ENCODE data around the gene MAP4K4.

The MAP4K4 gene

DNA sequence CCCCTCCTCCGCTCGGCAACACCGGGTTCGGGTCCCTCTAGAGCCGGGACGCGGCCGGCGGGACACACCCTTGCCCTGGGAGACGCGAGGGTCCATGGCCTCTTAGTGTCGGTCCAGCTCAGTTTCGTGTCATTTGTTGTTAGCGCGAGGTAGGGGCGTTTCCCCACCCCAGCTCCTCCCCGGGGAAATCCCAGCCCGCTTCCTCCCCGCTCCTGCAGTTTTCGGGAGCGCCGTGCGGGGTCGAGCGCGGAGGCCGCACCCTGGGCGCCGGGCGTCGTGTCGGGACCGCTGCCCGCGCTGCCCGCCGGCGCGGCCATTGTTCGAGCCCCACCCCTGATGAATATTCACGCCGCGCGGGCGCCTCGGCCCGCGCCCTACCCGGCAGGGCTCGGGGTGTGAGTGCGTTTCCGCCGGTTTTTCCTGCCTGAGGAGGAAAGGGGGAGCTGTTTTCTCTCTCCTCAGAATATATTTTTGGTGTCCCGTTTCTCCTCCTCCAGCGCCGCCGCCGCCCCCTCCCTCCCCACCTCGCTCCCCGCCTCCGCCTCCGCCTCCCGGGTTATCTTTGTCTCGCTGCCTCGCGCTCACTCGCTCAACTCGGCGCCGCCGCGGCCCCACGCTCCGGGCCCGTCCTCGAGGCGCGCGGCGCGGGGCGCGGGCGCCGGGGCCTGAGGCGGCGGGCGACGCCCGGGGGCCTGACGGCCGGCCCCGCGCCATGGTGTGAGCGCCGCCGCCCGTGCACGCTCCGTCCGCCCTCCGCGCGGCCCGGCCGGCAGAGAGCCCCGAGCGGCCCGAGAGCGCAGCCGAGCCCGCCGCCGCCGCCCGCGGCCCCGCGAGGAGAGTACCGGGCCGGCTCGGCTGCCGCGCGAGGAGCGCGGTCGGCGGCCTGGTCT lies at the start of gene MAP4K4:
Gene MAP4K4, plus strand, starts transcription at position 584 of the 890 bp plus-strand sequence. CDS start 374 bp downstream, outside the sequence.
- no peak for DNase-seq

DNA sequence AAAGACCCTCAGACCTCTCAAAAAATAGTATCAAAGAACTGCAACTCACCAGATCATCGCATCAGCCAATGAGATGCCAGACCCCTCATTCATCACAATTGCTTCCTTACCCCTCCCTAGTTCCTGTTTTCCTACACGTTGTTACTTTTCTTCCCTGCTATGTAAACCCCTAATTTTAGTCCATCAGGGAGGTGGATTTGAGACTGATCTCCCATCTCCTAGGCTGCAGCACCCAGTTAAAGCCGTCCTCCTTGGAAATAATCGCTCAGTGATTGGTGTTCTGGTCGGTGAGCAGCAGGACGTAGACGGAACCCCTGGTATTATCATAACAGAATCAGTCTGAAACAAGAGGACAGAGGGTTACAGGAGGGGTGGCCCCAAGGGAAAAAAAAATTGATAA lies 44.0 kb upstream of the MAP4K4 start:
- no peak for DNase-seq

DNA sequence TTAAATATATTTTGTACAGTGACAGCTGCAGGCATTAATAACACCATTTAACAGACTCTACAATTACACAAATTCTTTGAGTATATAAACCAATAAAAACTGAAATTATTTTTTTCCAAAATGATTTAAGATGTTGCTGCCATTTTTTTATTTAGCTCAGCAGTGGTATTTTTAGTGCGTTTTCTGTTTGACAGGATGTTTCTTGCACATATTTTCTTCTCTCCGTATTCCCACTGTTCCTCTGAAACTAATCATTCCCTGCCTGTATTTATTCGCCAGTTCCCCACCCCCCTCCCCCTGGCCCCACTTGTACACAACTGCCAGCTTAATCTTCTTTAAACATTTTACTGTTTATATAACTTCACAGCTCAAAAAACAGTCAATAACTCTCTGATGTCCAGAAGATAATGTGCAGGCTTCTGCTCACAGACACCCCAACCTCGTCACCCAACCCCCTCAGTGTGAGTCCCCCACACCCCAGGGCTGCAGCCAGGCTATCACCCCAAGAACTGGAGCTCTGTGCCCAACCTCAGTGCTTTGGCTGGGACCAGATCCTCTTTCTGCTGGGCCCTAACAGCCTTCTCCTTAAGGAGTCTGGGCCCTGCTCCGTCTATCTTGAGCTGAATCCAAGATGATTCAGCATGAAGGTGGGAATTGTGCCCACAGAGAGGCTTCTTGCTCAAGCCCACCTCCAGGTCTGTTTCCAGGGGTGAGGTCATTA lies 41.6 kb upstream of the MAP4K4 start:
- DNase-seq: no peak

- DNase-seq: no peak
Measured at GRCh38 chr2:101657787-101658186, 39.7 kb upstream of the MAP4K4 start.

GRCh38 chr2:101658387-101658786 lies 39.1 kb upstream of the MAP4K4 start:
- DNase-seq: no peak

DNA sequence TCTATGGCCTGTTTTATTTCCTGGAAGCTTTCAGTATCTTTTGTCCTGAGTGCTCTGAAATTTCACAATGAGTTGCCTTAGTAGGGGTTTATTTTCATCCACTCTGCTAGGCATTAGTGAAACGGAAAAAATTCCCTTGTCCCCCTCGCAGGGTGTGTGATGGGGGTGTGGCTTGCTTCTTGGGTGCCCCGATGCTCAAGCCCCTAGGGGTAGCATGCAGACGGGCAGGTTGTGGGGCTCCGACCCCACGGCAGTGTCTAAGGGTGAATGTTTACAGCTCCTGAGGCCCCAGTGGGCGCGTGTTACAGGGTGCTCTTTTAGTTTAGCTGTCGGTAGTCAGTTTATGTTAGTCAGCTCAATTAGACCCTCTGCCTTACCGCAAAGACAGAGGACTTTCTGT lies 32.2 kb upstream of the MAP4K4 start:
- DNase-seq: no peak

- DNase-seq: no peak
Measured at GRCh38 chr2:101667823-101668222, 29.7 kb upstream of the MAP4K4 start.

- DNase-seq: no peak
Measured at GRCh38 chr2:101672047-101672446, 25.5 kb upstream of the MAP4K4 start.

DNA sequence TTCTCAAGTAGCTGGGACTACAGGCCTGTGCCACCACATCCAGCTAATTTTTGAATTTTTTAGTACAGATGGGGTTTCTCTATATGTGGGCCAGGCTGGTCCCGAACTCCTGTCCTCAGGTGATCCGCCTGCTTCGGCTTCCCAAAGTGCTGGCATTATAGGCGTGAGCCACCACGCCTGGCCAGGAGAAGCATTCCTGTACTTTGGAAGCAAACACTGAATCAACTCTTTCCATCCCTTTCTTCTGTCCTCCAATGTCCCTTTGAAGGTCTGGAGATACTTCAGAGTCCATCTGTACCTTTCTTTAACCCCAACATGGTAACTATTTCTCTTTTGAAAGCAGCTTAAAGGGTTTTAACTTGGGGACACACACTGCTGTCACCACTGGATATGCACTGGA lies 23.6 kb upstream of the MAP4K4 start:
- DNase-seq: no peak

DNA sequence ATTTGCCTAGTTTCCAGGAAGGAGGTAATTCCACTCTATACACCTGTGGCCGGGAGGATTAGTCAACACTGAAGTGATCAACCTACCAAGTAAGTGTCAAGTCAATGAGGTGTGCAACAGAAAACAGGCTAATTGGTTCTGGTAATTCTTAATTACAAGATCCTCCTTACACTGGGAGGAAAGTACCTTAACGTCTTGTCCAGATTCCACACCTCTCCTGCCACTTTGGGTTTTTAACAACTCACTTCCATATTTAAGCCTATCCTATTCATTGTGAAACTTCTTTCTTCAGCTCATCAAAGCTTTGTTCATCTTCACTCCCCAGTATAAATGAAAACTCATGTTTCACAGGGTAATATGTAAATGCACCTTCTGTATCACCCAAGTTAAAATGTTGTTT lies 22.0 kb upstream of the MAP4K4 start:
- no peak for DNase-seq

DNA sequence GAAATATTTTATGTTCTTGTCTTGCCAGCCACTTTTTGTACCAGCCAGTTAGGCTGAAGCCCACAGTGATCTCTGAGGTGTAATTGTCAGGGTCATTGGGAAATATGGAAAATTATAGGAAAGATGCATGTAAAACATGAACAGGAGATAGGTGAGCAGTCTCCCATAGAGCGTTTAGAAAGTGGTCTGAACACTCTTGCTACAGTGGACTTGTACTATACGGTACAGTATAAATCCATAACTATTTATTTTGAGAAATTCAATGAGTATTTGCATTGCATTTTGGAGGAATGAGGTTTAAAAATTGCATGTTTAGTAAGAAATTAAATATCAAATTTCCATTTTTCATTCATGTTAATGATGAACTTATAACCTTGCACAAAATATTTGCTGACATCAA lies 20.8 kb upstream of the MAP4K4 start:
- no peak for DNase-seq

GRCh38 chr2:101677658-101678057 lies 19.8 kb upstream of the MAP4K4 start:
- no peak for DNase-seq

DNA sequence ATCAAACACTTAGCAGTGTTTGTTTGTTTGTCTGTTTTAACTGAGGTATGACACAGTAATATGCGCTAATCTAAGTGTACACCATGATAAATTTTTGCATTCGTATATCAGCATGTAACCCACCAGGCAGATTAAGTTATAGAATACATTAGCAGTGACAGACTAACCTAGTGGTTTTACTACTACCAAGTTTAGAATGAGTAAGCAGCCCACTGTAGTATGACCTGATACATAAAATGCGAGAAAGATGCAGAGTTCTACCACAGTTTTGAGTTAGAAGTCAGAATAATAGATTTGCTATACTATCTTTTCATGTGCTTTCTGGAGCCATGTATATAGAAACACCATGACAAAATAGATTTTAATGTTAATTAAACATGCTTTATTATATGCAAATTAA lies 19.1 kb upstream of the MAP4K4 start:
- no peak for DNase-seq

DNA sequence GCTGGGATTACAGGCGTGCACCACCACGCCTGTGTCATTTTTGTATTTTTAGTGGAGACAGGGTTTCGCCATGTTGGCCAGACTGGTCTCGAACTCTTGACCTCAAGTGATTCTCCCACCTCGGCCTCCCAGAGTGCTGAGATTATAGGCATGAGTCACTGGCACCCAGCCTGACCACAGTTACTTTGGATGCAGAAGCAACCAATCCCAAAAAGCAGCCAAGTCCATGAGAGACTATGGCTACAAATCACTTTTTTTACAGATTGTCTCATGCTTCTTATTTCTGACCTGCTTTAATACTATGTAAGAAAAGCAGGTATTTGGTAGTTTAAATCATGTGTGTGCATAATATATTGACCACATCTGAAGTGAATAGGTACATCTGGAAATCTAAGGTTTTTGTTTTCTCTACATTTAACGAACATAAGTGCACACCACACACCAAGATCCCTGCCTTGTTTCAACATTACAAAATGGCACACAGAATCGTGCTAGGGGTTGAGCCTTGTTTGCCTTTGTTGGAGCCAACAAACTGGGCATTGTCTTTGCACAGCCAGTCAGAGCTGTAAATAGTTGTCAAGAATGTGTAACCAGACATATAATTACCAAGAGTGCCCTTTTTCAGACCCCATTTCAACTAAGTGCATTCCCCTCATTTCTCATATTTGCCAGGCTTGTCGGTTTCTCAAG lies 18.3 kb upstream of the MAP4K4 start:
- DNase-seq: no peak

GRCh38 chr2:101679801-101680487 lies 17.6 kb upstream of the MAP4K4 start:
- no peak for DNase-seq

- DNase-seq: no peak
Measured at GRCh38 chr2:101682311-101682710, 15.2 kb upstream of the MAP4K4 start.

DNA sequence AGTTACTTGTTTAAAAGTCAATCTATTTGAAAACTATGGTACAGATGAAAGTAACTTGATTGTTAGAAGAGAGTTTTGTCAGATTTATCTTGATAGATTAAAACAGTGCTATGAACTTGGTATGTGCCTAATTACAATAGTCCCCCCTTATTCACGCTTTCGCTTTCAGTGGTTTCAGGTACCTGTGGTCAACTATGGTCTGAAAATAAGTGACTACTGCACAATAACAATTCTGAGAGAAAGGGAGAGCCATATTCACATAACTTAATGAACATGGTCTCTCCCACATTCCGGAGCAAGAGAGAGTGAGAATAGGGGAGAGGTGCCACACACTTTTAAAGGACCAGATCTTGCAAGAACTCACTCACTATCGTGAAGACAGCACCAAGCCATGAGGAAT lies 13.2 kb upstream of the MAP4K4 start:
- no peak for DNase-seq

- DNase-seq: no peak
Measured at GRCh38 chr2:101688261-101688660, 9.2 kb upstream of the MAP4K4 start.

GRCh38 chr2:101689114-101689825 lies 8.2 kb upstream of the MAP4K4 start:
- DNase-seq: no peak

DNA sequence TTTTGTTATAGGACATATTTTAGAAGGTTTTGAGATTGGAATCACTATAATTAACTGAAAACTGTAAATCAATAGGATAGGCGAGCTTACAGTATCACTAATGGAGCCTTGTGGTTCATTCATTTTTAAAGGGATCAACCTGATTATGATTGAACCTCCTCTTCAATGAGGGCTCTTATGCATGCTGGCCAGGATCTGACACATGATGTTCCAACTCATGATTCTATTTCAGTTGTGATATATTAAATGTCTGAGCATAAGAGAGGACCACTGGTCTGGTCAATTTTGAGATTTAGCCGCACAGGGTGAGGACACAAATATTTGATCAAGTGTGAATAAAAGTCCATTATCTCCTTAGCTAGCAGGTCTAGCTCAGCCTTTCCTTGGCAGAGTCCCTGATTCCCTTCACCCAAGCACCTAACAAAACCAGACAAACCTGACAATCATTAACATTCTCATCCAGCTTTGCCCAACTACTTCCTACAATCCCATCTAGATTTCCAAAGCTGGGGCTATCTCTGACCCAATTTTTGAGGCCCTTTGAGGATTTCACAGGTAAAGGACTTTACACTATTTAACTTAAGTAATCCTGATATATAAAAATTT lies 6.9 kb upstream of the MAP4K4 start:
- no peak for DNase-seq

DNA sequence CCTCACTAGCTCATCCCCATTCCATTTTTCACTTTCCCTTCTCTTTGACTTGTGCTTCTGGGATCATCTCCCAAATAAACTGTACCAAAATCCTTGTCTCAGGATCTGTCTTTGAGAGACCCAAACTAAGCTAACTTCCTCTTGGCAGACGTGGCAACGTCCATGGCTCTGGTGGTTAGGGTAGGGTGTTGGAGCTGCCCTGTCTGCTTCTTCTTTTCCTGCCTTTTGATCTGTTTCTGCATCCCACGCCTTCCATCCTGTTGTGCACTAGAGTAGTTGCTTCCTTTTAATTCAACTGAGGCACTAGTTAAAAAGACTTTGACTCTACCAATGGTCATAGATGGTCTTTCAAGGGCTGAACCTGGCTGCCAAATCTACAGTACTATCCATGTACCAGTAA lies 5.5 kb upstream of the MAP4K4 start:
- no peak for DNase-seq

GRCh38 chr2:101692766-101693165 lies 4.7 kb upstream of the MAP4K4 start:
- no peak for DNase-seq

Data from NCI-H2107 (cell line).